Hepatocyte (in vitro differentiated cells): ENCODE results near the gene FOLR1.

Source experiments
- EZH2 ChIP-seq: fragments of 200-600 bp; sonication (generic); IDR thresholded peaks from 2 replicates; pipeline ENCODE4 v1.6.1; 2016; ENCODE audit warnings: antibody characterized with exemption, mild to moderate bottlenecking, borderline replicate concordance
- TF ChIP-seq, protein P1 (sequence below): fragments of 200-600 bp; sonication (generic); IDR thresholded peaks from 2 replicates; pipeline ENCODE4 v1.5.1; 2016; ENCODE audit warnings: antibody characterized with exemption, mild to moderate bottlenecking; ENCODE audit not compliant: poor library complexity

DNA sequence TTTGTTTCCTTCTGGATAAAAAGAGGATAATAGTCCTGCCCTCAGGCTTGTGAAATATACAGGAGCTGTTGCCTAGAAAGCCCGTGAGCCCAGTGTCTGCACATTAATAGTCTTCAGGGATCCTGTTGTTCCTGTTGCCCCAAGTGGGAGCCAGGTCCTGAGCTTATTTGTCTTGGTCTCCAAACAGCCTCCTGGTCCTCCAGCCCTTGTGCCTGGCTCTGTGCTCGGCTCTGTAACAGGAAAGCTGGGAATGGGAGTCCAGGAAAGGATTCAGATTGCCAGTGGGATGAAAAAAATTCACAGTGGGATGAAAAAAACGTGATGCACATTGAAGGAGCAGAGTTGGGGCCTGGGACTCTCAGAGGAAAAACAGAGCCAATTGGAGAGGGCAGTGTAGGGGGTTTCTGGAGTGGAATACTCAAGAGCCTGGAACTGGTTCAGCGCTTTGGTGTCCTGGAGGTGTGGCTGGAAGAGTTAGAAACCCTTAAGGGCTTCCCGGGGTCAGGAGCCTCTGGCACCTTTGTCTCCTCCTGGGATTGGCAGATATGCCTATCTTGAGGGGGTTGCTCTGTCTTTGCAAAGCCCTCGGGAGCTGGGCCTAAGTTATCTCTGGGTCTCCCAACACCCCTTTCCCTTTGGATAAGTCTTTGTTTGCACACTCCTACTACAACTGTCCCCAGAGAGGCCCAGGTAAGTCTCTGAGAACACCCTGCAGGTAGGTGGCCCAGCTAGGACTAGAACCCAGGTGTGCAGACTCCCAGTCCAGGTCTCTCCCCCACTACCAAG is 30.4 kb downstream of the FOLR1 start:
- TF ChIP-seq, protein P1, sequence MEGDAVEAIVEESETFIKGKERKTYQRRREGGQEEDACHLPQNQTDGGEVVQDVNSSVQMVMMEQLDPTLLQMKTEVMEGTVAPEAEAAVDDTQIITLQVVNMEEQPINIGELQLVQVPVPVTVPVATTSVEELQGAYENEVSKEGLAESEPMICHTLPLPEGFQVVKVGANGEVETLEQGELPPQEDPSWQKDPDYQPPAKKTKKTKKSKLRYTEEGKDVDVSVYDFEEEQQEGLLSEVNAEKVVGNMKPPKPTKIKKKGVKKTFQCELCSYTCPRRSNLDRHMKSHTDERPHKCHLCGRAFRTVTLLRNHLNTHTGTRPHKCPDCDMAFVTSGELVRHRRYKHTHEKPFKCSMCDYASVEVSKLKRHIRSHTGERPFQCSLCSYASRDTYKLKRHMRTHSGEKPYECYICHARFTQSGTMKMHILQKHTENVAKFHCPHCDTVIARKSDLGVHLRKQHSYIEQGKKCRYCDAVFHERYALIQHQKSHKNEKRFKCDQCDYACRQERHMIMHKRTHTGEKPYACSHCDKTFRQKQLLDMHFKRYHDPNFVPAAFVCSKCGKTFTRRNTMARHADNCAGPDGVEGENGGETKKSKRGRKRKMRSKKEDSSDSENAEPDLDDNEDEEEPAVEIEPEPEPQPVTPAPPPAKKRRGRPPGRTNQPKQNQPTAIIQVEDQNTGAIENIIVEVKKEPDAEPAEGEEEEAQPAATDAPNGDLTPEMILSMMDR: no peak
- no peak for TF ChIP-seq EZH2
